SU-DHL-6 (cell line): ENCODE results near the gene EFCAB12.

ENCODE experiments used
- CTCF ChIP-seq: fragments of 200-600 bp; sonication (generic); IDR thresholded peaks from one replicate; pipeline ENCODE4 v1.5.1; 2017; ENCODE audit warnings: antibody characterized with exemption, mild to moderate bottlenecking, low read length, moderate library complexity; ENCODE audit not compliant: insufficient read depth, poor library complexity, severe bottlenecking
- EZH2phosphoT487 ChIP-seq: fragments of 200-600 bp; sonication (generic), shearing (Covaris generic); conservative IDR thresholded peaks from 2 replicates; pipeline ENCODE4 v1.6.1; 2018; ENCODE audit warnings: mild to moderate bottlenecking, antibody characterized with exemption, low read length, moderate library complexity, mixed read lengths

- TF ChIP-seq CTCF (no peak), EZH2phosphoT487 (no peak)
Measured at GRCh38 chr3:129387487-129387886, 40.9 kb downstream of the EFCAB12 start.
